Lower lobe of right lung (tissue), 2 donors: ENCODE results near the gene CEP192. TPM values are rescaled to one million over a fixed set of nuclear protein-coding genes. Genes with fewer than 3 reads are reported as not detected.
A peak's percentile ranks its signal among the peaks of the same experiment; 100 is the strongest.

Source experiments
- ATAC-seq, 2 donors: fragments of 200-7000 bp; cut with Tn5 transposase; one replicate each; pipeline ENCODE4 v1.9.1; 2020 to 2022; ENCODE audit warnings: mild to moderate bottlenecking in 2 of 2, moderate library complexity in 2 of 2
- DNase-seq: peaks from one replicate; pipeline ENCODE4 v3.0.0-alpha.2; 2020
- H3K27ac ChIP-seq: fragments of 200-600 bp; one replicate; pipeline ENCODE4 v1.8.0; 2022
- H3K27me3 ChIP-seq: fragments of 200-600 bp; one replicate; pipeline ENCODE4 v1.8.0; 2022; ENCODE audit warnings: low read depth
- H3K36me3 ChIP-seq: fragments of 200-600 bp; one replicate; pipeline ENCODE4 v1.8.0; 2022; ENCODE audit warnings: mild to moderate bottlenecking
- H3K4me1 ChIP-seq: fragments of 200-600 bp; one replicate; pipeline ENCODE4 v1.8.0; 2022
- H3K4me3 ChIP-seq: fragments of 200-600 bp; one replicate; pipeline ENCODE4 v1.8.0; 2022; ENCODE audit warnings: mild to moderate bottlenecking
- H3K9me3 ChIP-seq: fragments of 200-600 bp; one replicate; pipeline ENCODE4 v1.8.0; 2022
- intact Hi-C: fragments of 100-400 bp; cut with DNase I; formaldehyde crosslinking; loops from one replicate; pipeline ENCODE4 v1.11.0; 2022
- total RNA-seq: library from RNA; stranded (reverse); fragmentation: NEBNext Ultra II Directional; extraction: Animal tissue kit (Norgen Biotek cat#: 25700); gene quantifications from one replicate; pipeline ENCODE4 v1.2.1, GENCODE V29; 2021
- TF ChIP-seq, protein P1 (sequence below): fragments of 200-600 bp; IDR thresholded peaks from one replicate; pipeline ENCODE4 v1.8.0; 2022; ENCODE audit warnings: antibody characterized with exemption, mild to moderate bottlenecking
- donor health status: DM: no; HTN: yes; CAD: no; lungs with severe emphysema.

Gene CEP192
- total RNA-seq, 1 donor from 2014 or later = 29.1 TPM

DNA sequence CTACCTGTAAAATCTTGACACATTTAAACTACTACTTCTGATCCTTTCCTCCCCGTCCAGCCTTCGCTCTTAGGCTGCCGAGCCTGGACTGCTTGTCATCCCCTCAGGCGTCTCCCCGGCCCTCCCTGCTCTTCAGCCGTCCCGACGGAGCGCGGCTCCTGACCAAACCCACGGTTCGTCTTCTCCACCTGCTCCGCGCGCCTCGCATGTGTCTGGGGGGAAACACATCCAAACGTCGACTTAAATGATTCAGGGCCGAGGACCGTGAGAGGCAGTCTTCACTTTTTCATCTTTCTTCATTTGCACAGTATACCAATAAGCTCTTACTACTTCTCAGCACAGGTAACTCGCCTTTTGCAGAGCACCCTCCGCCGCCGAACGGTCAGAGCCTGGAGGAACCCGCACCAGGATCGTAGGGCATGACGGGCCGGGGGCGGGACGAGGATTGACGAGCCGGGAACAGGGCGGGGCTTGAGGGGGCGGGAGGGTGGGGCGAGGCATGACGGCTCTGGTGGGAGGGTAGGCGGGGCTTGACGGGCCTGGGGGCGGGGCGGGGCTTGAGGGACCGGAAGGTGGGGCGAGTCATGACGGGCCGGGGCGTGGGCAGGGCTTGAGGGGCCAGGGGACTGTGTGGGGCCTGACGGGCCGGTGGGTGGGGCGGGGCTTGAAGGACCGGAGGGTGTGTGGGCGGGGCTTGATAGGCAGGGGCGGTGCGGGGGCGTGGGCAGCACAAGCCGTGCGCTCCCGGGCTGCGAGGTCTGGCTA is 43.7 kb upstream of the CEP192 start, which contains the start of gene SEH1L:
Gene SEH1L, plus strand, starts transcription at position 727 of the 765 bp plus-strand sequence. CDS start 111 bp downstream, outside the sequence.
- intact Hi-C loops = no loop called here
- no peaks in the 10 kb centered on the region for H3K27me3 ChIP-seq
- H3K27ac ChIP-seq = peak within 1 kb of the TSS; percentile 96
- TF ChIP-seq, protein P1, sequence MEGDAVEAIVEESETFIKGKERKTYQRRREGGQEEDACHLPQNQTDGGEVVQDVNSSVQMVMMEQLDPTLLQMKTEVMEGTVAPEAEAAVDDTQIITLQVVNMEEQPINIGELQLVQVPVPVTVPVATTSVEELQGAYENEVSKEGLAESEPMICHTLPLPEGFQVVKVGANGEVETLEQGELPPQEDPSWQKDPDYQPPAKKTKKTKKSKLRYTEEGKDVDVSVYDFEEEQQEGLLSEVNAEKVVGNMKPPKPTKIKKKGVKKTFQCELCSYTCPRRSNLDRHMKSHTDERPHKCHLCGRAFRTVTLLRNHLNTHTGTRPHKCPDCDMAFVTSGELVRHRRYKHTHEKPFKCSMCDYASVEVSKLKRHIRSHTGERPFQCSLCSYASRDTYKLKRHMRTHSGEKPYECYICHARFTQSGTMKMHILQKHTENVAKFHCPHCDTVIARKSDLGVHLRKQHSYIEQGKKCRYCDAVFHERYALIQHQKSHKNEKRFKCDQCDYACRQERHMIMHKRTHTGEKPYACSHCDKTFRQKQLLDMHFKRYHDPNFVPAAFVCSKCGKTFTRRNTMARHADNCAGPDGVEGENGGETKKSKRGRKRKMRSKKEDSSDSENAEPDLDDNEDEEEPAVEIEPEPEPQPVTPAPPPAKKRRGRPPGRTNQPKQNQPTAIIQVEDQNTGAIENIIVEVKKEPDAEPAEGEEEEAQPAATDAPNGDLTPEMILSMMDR = no peak
- H3K9me3 ChIP-seq = no peaks in the 10 kb centered on the region
- peaks cover 39% of the 10 kb centered on the region for H3K4me1 ChIP-seq
- H3K36me3 ChIP-seq = no peaks in the 10 kb centered on the region
- H3K4me3 ChIP-seq = peak within 1 kb of the TSS; percentile 67
- ATAC-seq (peak; percentile 97 to 98), DNase-seq (peak; percentile 100)

DNA sequence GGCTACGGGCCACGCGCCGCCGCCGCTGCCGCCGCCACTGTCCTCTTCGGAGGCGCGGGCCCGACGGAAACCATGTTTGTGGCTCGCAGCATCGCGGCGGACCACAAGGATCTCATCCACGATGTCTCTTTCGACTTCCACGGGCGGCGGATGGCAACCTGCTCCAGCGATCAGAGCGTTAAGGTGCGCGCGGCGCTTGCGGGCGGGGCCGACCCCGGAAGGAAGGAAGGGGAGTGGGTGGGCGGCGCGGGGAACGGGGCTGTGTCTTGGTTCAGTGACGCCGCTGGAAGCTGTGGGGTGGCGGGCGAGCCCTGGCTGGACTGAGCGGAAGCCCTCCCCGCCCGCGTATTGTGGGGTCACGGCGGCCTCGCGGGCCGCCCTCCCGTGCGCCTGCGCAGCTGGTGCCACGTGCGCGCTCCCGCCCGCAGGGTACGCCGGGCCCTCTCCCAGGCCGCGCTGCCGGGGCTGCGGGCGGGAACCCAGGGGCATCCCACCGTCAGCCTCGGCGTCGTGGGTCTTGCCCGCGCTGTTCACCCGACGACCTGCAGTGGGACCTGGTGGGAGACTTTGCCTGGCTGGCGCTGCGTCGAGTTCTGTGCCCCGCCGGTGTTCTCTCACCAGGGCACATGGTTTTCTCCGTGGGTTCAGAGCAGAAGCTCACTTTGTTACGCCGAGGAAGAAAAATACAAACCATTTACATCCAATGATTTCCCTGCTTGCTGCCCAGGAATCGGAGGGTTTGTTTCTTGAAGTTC is 42.9 kb upstream of the CEP192 start:
- no peaks in the 10 kb centered on the region for H3K9me3 ChIP-seq
- TF ChIP-seq, protein P1 = no peak
- DNase-seq = peak; percentile 98
- H3K4me1 ChIP-seq = peaks cover 39% of the 10 kb centered on the region
- no peaks in the 10 kb centered on the region for H3K27me3 ChIP-seq
- no peaks in the 10 kb centered on the region for H3K36me3 ChIP-seq
- H3K4me3 ChIP-seq = peak overlapping the region; percentile 67
- intact Hi-C loops = no loop called here
- peak; percentile 92 to 94 for ATAC-seq
- H3K27ac ChIP-seq = peak overlapping the region; percentile 95

DNA sequence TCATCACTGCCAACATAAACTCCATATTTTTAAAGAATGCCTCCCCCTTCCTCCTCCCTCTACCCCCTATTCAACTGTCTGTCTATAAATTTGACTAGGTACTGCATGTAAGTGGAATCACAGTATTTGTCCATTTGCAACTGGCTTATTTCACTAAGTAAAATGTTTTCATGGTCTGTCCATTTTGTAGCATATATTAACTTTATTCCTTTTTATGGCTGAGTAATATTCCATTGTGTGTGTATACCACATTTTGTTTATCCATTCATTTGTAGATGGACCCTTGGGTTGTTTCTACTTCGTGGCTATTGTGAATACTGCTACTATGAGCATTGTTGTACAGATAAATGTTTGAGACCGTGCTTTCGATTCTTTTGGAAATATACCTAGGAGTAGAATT is 32.7 kb upstream of the CEP192 start:
- Histone ChIP-seq H3K27me3 (no peaks in the 10 kb centered on the region), H3K4me3 (no peak overlapping the region), H3K36me3 (peaks cover 38% of the 10 kb centered on the region), H3K9me3 (no peaks in the 10 kb centered on the region), H3K27ac (no peak overlapping the region), H3K4me1 (peaks cover 5% of the 10 kb centered on the region)
- TF ChIP-seq, protein P1 = no peak
- DNase-seq = no peak
- intact Hi-C loops = no loop called here
- ATAC-seq = no peak

DNA sequence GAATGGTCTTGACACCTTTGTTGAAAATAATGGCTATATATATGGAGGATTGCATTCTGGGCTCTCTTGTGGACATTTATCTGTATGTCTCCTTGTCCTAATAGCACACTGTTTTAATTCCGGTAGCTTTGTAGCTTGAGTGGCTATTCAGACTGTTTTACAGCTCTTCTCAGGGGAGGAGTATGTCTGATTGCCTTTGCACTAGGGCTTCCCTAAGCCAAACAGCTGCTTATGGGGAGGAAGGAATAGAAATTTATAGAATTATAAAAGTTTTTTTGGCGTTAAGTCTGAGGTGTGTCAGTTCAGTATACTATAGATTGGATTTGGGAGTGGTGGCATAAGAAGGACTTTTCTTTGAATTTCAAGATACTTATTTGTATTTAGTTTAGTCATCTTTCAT is 30.8 kb upstream of the CEP192 start:
- H3K4me1 ChIP-seq = peaks cover 5% of the 10 kb centered on the region
- no peak for ATAC-seq
- intact Hi-C loops = no loop called here
- peaks cover 52% of the 10 kb centered on the region for H3K36me3 ChIP-seq
- H3K9me3 ChIP-seq = no peaks in the 10 kb centered on the region
- H3K27me3 ChIP-seq = no peaks in the 10 kb centered on the region
- DNase-seq = no peak
- no peak overlapping the region for H3K4me3 ChIP-seq
- no peak overlapping the region for H3K27ac ChIP-seq
- TF ChIP-seq, protein P1 = no peak

DNA sequence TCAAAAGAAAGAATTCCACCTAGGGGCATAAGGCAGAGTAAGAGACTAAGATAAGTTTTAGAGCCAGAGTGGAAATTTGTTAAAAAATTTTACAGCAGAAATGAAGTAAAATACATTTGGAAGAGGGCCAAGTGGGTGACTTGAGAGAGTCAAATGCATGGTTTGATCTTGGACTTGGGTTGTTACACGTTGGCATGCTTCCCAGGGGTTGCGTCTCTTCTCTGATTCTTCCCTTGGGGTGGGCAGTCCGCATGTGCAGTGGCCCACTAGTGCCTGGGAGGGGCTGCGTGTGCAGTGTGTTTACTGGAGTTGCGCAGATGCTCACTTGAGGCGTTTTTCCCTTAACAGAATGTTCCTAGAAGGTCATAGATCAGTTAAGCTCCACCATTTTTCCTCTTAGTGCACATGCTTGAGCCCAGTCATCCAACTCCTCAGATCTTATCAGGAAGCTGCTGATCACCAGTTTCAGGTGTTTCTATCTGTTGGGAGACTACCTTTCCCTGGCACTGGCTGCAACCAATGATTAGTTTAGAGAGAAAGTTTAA is 30.2 kb upstream of the CEP192 start:
- Histone ChIP-seq H3K27ac (no peak overlapping the region), H3K27me3 (no peaks in the 10 kb centered on the region), H3K36me3 (peaks cover 47% of the 10 kb centered on the region), H3K4me1 (peaks cover 5% of the 10 kb centered on the region), H3K4me3 (no peak overlapping the region), H3K9me3 (no peaks in the 10 kb centered on the region)
- intact Hi-C loops = no loop called here
- no peak for DNase-seq
- no peak for ATAC-seq
- TF ChIP-seq, protein P1 = no peak
